Measurements from ENCODE around the gene SNAI1. TPM values are rescaled to one million over a fixed set of nuclear protein-coding genes. Genes with fewer than 3 reads are reported as not detected.

The SNAI1 gene
- total RNA-seq, 1 experiment from 2014 or later, result 8.8 TPM

DNA sequence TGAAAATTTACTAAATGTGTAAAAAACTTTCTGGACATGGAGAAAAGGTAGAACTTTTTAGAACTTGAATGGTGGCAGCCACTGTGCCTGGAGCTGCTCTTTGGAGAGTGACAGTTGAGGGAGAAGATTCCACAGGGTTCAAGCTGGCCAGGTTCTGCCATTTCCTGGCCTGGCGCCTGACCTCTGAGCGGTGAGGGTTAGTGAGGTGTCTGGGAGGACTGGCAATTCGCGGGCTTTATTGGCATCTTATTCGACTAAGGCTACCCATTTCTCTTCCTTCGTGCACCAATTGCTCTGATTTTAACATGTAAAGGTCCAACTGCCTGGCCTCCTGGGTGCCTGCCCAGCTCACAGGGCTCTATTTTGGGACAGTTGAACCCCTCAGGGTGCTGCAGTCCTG, 2.4 kb downstream of the SNAI1 start:
- DNase-seq (ENCODE audit: low read depth, low spot score) (no peak), ATAC-seq (no peak)
- intact Hi-C loops (cut with micrococcal nuclease; ENCODE audit: unreplicated experiment), result no loop called here
- H3K36me3 ChIP-seq (ENCODE audit: control insufficient read depth, insufficient read depth, low read length), result no peaks in the 10 kb centered on the region
- no peak for TF ChIP-seq TCF7L2 (IDR thresholded peaks at IDR 0.05; ENCODE audit: low read depth, low read length)
- no peak for TF ChIP-seq SIN3A (IDR thresholded peaks at IDR 0.05; ENCODE audit: borderline replicate concordance, insufficient read depth, low read depth, low read length)
- TF ChIP-seq, protein P1, sequence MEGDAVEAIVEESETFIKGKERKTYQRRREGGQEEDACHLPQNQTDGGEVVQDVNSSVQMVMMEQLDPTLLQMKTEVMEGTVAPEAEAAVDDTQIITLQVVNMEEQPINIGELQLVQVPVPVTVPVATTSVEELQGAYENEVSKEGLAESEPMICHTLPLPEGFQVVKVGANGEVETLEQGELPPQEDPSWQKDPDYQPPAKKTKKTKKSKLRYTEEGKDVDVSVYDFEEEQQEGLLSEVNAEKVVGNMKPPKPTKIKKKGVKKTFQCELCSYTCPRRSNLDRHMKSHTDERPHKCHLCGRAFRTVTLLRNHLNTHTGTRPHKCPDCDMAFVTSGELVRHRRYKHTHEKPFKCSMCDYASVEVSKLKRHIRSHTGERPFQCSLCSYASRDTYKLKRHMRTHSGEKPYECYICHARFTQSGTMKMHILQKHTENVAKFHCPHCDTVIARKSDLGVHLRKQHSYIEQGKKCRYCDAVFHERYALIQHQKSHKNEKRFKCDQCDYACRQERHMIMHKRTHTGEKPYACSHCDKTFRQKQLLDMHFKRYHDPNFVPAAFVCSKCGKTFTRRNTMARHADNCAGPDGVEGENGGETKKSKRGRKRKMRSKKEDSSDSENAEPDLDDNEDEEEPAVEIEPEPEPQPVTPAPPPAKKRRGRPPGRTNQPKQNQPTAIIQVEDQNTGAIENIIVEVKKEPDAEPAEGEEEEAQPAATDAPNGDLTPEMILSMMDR (IDR thresholded peaks at IDR 0.05), result no peak
- TF ChIP-seq, protein P2, sequence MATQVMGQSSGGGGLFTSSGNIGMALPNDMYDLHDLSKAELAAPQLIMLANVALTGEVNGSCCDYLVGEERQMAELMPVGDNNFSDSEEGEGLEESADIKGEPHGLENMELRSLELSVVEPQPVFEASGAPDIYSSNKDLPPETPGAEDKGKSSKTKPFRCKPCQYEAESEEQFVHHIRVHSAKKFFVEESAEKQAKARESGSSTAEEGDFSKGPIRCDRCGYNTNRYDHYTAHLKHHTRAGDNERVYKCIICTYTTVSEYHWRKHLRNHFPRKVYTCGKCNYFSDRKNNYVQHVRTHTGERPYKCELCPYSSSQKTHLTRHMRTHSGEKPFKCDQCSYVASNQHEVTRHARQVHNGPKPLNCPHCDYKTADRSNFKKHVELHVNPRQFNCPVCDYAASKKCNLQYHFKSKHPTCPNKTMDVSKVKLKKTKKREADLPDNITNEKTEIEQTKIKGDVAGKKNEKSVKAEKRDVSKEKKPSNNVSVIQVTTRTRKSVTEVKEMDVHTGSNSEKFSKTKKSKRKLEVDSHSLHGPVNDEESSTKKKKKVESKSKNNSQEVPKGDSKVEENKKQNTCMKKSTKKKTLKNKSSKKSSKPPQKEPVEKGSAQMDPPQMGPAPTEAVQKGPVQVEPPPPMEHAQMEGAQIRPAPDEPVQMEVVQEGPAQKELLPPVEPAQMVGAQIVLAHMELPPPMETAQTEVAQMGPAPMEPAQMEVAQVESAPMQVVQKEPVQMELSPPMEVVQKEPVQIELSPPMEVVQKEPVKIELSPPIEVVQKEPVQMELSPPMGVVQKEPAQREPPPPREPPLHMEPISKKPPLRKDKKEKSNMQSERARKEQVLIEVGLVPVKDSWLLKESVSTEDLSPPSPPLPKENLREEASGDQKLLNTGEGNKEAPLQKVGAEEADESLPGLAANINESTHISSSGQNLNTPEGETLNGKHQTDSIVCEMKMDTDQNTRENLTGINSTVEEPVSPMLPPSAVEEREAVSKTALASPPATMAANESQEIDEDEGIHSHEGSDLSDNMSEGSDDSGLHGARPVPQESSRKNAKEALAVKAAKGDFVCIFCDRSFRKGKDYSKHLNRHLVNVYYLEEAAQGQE (IDR thresholded peaks at IDR 0.05; ENCODE audit: insufficient read depth in 1 of 2, low read depth in 2 of 2, low read length in 1 of 2), result no peak
- TF ChIP-seq POLR2AphosphoS5 (IDR thresholded peaks at IDR 0.05; ENCODE audit: low read depth, low read length), result no peak
- peaks cover 69% of the 10 kb centered on the region for H3K4me1 ChIP-seq (ENCODE audit: control insufficient read depth, insufficient read depth, low read length)
- peak overlapping the region; percentile 88 for H3K27ac ChIP-seq (ENCODE audit: low read length)
- POLR2A ChIA-PET, result interaction anchor here (0.5 kb wide), 1 partner anchor 86 kb away, joined by 5 read pairs; no protein-coding TSS in a partner anchor
- CTCF ChIA-PET, result no interaction called here
- H3K4me3 ChIP-seq (ENCODE audit: low read depth in 2 of 2, low read length in 2 of 2), result peak overlapping the region; percentile 83 to 88
- no peaks in the 10 kb centered on the region for H3K9me3 ChIP-seq (ENCODE audit: control insufficient read depth, insufficient read depth, low read depth, low read length)
- BruUV-seq (replicated peaks), result TSS peak; percentile 67
- H3K27me3 ChIP-seq (ENCODE audit: control insufficient read depth, insufficient read depth, low read length), result no peaks in the 10 kb centered on the region
- in situ Hi-C loops (cut with HindIII; ENCODE audit: low pct_unique_long_range_greater_than_20kb, low sequenced_read_pairs), result no loop called here

DNA sequence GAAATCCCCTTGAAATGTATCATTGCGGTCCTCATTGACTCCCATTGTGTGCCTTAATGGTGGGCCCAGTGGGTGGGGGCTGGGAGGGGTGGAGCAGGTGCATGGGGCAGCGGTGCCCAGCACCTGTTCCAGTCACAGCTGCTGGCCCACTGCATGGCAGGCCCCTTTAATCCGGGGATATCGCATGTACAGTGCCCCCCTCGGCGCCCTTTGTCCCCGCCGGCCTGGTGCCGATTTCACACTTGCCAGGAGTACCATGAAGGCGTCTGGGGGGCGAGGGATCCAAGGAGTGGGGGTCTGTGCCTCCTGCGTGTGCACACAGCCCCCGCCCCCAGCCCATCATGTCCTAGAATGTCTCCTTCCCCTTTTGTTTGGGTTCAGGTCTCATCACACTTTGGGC, 2.8 kb downstream of the SNAI1 start:
- Histone ChIP-seq H3K27ac (ENCODE audit: low read length) (peak overlapping the region; percentile 88; the same call in 1 of the 2 replicates), H3K4me1 (ENCODE audit: control insufficient read depth, insufficient read depth, low read length) (peaks cover 74% of the 10 kb centered on the region), H3K9me3 (ENCODE audit: control insufficient read depth, insufficient read depth, low read depth, low read length) (no peaks in the 10 kb centered on the region), H3K27me3 (ENCODE audit: control insufficient read depth, insufficient read depth, low read length) (no peaks in the 10 kb centered on the region), H3K4me3 (ENCODE audit: low read depth in 2 of 2, low read length in 2 of 2) (peak overlapping the region; percentile 83 to 88), H3K36me3 (ENCODE audit: control insufficient read depth, insufficient read depth, low read length) (no peaks in the 10 kb centered on the region)
- in situ Hi-C loops (cut with HindIII; ENCODE audit: low pct_unique_long_range_greater_than_20kb, low sequenced_read_pairs), result no loop called here
- ChIA-PET CTCF (no interaction called here), POLR2A (interaction anchor here (0.5 kb wide), 1 partner anchor 86 kb away, joined by 5 read pairs; no protein-coding TSS in a partner anchor)
- intact Hi-C loops (cut with micrococcal nuclease; ENCODE audit: unreplicated experiment), result no loop called here
- no peak for ATAC-seq
- no peak for DNase-seq (ENCODE audit: low read depth, low spot score)
- BruUV-seq (replicated peaks), result no TSS peak
- TF ChIP-seq, protein P2 (IDR thresholded peaks at IDR 0.05; ENCODE audit: insufficient read depth in 1 of 2, low read depth in 2 of 2, low read length in 1 of 2), result no peak
- TF ChIP-seq, protein P1 (IDR thresholded peaks at IDR 0.05), result no peak
- TF ChIP-seq POLR2AphosphoS5 (IDR thresholded peaks at IDR 0.05; ENCODE audit: low read depth, low read length) (no peak), SIN3A (IDR thresholded peaks at IDR 0.05; ENCODE audit: borderline replicate concordance, insufficient read depth, low read depth, low read length) (no peak), TCF7L2 (IDR thresholded peaks at IDR 0.05; ENCODE audit: low read depth, low read length) (no peak)

Data from Panc1 (cell line).